ENCODE measurements around the gene SDCCAG8.

DNA sequence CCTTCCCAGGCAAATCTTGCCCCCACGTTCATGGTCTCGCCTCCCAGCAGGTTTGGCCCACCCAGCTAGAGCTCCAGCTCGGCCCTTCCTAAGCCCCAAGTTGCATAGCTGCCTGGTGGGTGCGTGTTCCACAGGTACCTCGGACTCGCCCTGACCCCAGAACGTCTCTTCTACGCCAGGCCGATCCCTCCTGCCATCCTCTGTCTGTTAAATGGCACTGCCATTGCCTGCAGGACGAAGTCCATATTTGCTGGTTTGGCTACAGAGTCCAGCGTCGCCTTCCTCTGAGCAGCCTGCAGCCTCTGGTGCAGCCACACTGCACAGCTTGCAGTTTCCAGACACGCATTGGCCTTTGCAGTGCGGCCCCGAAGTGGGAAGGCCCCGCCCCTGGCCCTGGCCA is 228.1 kb downstream of the SDCCAG8 start:
- TF ChIP-seq, protein P1, sequence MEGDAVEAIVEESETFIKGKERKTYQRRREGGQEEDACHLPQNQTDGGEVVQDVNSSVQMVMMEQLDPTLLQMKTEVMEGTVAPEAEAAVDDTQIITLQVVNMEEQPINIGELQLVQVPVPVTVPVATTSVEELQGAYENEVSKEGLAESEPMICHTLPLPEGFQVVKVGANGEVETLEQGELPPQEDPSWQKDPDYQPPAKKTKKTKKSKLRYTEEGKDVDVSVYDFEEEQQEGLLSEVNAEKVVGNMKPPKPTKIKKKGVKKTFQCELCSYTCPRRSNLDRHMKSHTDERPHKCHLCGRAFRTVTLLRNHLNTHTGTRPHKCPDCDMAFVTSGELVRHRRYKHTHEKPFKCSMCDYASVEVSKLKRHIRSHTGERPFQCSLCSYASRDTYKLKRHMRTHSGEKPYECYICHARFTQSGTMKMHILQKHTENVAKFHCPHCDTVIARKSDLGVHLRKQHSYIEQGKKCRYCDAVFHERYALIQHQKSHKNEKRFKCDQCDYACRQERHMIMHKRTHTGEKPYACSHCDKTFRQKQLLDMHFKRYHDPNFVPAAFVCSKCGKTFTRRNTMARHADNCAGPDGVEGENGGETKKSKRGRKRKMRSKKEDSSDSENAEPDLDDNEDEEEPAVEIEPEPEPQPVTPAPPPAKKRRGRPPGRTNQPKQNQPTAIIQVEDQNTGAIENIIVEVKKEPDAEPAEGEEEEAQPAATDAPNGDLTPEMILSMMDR (IDR thresholded peaks at IDR 0.05) = no peak
- TF ChIP-seq HOXB5 (CRISPR knock-in tag; IDR thresholded peaks at IDR 0.05) (no peak), POLR2A (IDR thresholded peaks at IDR 0.05; ENCODE audit: low read length) (no peak), JUNB (IDR thresholded peaks at IDR 0.05) (no peak), CBX8 (IDR thresholded peaks at IDR 0.05) (no peak)

Data from A549 (cell line).